GM21825 (cell line): ENCODE measurements around the gene ASB2.

Source experiments
- ATAC-seq: cut with Tn5 transposase; IDR thresholded peaks from one replicate; pipeline ENCODE4 v1.9.1; 2021; ENCODE audit warnings: mild to moderate bottlenecking, moderate library complexity; ENCODE audit not compliant: unreplicated experiment

Gene ASB2

GRCh38 chr14:93951635-93952540 lies 24.5 kb downstream of the ASB2 start:
- ATAC-seq: no peak

GRCh38 chr14:93950948-93951634 lies 25.3 kb downstream of the ASB2 start:
- no peak for ATAC-seq

- no peak for ATAC-seq
Measured at GRCh38 chr14:93949511-93950075, 26.8 kb downstream of the ASB2 start.

GRCh38 chr14:93947282-93947681 lies 29.1 kb downstream of the ASB2 start:
- ATAC-seq: no peak

- no peak for ATAC-seq
Measured at GRCh38 chr14:93946541-93947090, 29.8 kb downstream of the ASB2 start.

- ATAC-seq: no peak
Measured at GRCh38 chr14:93946104-93946503, 30.3 kb downstream of the ASB2 start.

GRCh38 chr14:93945070-93945399 lies 31.3 kb downstream of the ASB2 start:
- ATAC-seq: no peak

GRCh38 chr14:93944348-93945069 lies 31.9 kb downstream of the ASB2 start:
- ATAC-seq: no peak

- ATAC-seq: no peak
Measured at GRCh38 chr14:93943930-93944329, 32.4 kb downstream of the ASB2 start.

- ATAC-seq: no peak
Measured at GRCh38 chr14:93943052-93943451, 33.3 kb downstream of the ASB2 start.

- ATAC-seq: no peak
Measured at GRCh38 chr14:93941293-93941910, 35.0 kb downstream of the ASB2 start.

- ATAC-seq: no peak
Measured at GRCh38 chr14:93940437-93940836, 35.9 kb downstream of the ASB2 start.

GRCh38 chr14:93939304-93940229 lies 36.8 kb downstream of the ASB2 start:
- ATAC-seq: peak; percentile 84

- no peak for ATAC-seq
Measured at GRCh38 chr14:93938751-93939303, 37.5 kb downstream of the ASB2 start.

- no peak for ATAC-seq
Measured at GRCh38 chr14:93937519-93937918, 38.9 kb downstream of the ASB2 start.

GRCh38 chr14:93936926-93937325 lies 39.4 kb downstream of the ASB2 start:
- ATAC-seq: no peak

GRCh38 chr14:93936245-93936644 lies 40.1 kb downstream of the ASB2 start:
- no peak for ATAC-seq

GRCh38 chr14:93935213-93935612 lies 41.2 kb downstream of the ASB2 start:
- no peak for ATAC-seq

GRCh38 chr14:93932642-93933041 lies 43.7 kb downstream of the ASB2 start:
- no peak for ATAC-seq
